Stimulated activated CD4-positive, alpha-beta T cell treated with anti-CD3 and anti-CD28 coated beads, Interleukin-1b, Interleukin-23, amount 100 ng/mL, for 4 hours (primary cell): ENCODE measurements around the gene GLDN.

Experiments used
- DNase-seq, 2 donors: peaks; one replicate each; pipeline ENCODE4 v3.0.0-alpha.2; 2020; ENCODE audit warnings: low read depth in 2 of 2

Gene GLDN

DNA sequence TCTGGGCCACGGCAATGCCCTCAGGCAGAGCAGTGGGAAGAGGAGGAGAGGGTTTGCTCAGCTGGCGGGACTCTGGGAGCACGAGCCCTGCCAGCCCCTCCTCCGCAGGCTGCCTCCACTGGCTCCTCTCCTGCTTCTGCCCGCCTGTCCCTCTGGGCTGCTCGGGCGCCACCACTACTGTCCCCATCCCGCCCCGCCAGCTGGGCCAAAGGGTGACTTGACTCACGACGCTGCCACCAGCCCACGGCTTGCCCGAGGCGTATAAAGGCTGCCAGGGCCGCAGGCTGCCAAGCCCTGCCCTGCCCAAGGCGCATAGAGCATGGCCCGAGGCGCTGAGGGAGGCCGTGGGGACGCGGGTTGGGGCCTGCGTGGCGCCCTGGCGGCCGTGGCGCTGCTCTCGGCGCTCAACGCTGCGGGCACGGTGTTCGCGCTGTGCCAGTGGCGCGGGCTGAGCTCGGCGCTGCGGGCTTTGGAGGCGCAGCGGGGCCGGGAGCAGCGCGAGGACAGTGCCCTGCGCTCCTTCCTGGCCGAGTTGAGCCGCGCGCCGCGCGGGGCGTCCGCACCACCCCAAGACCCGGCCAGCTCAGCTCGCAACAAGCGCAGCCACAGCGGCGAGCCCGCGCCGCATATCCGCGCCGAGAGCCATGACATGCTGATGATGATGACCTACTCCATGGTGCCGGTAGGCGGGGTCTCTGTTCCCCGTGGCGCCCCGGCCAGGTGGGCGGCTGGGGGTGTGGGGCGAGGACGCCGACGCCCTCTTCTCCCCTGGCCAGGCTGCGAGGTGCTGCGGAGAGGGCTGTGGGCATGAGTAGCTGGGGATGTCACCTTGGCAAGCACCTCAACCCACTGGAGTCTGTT, at the start of gene GLDN:
TSS of gene GLDN (plus strand) at position 290 of the 861 bp plus-strand sequence. CDS start at position 320, 30 bp downstream.
- DNase-seq, result no peak

DNA sequence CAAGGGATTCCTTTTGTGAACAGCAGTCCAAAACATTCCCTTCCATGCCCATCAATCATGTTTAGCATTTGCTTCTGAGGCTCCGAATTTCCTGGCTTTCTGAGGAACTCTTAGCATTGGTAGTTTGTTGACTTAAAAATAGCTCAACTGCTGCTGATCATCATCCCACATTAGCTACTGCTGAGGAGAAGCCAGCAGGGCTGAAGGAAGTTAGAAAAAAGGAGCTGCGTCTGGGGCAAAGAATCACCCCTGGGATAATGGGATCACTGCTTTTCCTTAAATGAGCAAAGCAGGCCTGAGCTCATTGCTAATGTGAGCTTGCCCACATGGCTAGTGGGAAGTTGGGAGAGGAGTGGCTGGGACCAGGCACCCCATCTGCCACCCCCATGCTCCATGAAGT, 42.8 kb upstream of the GLDN start:
- no peak for DNase-seq

DNA sequence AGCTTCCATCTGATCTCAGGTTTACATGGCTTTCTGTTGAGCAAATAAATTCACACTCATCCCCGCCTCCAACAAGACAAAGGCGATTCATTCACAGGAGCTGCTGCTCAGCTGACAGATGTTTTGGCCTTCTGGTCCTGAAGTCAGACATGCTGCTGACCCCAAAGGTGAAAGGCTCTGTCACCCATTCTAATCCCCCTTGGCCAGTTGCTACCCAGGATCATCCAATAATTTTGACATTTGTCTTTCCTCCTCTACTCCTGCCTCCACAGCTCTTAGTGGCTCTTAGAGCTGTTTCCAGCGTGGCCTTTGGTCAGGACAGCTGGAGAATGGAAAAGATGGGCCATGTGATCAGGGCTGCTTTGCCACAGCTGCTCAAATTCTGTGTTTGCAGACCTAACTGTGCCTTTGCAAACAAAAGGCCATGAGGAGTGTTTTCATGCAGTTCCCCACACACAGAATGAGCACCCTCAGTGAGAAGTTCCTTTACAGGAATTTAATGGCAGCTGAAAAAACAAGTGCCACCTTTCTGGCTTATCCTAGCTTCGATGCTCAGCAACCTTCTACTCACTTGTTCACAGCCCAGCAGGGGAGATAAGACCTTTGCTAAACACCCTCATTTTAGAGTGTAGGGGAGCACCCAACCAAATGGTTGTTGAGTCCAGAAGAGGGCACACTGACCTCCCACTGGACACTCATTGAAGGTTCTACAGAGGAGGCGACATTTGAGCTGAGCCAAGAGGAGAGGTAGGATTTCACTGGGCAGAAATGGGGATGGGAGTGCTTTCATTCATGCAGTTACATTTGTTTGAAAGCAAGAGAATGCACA, 42.1 kb upstream of the GLDN start:
- no peak for DNase-seq

DNA sequence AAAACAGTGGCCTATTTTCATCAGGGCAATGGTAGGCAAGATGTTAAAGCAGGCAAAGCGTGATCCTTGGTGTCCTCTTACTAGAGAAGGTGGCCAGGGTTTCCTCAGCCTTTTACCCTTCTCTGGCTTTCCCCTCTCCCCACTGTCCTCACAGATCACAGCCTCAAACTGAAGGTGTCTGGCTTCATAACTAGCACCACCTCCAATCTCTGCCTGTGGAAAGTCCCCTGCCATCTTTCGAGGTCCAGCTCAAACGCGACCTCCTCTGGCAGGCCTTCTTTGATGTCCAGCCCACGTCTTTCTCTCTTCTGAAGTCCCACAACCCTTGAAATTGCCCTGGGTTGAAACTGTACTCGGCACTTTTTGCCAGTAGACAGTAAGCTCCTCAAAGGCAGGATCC, 39.0 kb upstream of the GLDN start:
- DNase-seq, result no peak

DNA sequence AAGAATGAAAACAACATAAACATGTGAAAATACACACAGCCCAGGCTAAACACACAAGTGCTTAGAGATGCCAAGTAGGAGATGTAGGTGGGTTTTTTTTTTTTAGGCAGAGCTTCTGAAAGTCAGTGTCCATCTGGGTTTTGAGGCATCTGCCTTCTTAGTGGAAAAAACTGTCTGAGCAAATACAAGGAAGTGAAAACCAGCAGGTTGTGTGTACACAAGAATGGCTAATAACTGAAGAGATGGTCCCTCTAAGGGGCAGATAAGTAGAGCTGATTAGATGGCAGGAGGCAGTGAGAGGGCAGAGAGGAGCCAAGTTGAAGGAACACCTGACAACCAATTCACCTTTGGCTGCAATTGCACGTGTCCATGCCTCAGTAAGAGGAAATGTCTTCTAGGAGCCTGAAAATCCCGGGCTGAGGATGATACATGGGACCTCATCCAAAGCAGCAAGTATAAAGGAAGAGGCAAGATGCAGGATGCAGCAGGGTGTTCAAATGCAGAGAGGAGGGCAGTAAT, 37.9 kb upstream of the GLDN start:
- no peak for DNase-seq

DNA sequence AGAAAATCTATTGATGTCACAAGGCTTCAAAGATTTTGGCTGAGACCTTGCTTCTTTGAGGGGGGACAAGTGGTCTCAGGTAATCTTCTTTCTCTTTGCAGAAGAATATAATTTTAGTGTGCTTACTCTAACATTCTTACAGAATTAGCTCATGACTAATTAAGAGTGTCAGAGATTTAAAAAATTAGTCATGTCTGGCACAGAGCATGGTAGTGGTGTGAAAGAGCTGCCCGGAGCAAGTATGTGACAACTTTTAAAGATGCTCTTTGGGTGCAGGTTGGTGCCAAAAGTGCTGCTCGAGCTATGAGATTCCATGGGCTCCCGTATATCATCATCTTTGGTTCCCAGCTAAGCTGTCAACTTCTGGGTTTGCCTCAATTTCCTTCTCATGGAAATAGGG, 34.1 kb upstream of the GLDN start:
- no peak for DNase-seq

DNA sequence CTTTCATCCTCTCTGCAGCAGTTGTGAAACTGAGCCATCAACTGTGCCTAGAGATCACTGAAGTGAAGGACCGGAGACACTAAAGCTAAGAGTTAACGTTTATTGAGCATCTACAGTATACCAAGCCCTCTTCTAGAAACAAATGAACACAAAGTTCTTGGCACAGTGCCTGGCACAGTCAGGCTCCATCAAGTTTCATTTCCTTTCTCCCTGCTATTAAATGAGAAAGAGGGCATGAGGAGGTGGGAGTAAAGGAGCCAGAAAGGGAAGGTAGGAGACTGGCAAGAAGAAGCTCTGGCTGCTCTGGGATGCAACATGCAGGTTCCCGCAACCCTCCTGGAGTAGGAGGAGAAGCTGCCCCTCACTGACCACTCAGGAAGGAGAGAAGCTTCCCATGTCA, 33.6 kb upstream of the GLDN start:
- no peak for DNase-seq

DNA sequence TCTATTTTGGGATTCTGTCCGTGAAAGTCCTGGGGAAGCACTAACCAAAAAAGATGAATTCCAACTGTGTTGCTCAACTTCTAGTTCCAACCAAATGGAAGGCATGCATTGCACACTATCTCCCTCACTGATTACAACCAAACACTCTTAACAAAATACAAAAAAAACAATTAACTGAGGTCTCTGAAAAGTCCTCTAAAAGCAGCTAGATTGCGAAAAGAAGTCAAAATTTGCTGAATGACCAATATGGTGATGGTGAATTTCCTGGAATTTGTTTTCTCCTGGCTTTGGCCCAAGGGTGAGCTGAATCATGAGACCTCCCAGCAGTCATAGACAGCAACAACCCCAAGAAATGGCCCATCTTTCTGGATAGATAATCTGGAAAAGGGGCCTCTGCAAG, 31.4 kb upstream of the GLDN start:
- no peak for DNase-seq

DNA sequence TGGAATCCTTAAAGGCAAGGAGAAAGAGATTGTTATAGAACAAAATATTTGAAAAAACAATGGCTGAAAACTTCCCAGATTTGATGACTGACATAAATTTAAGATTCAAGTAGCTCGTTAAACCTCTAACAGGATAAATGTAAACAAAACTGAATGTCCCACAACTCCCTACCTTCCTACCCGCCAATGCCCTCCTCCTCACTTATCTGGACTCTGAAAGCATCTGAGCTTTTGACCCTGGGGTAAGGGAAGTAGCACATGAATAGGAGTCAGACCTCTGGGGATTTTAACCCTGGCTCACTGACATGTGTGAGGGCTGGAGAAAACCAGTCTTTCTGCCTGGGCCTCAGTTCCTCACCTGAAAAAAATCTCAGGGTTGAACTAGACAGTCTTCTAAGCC, 29.9 kb upstream of the GLDN start:
- no peak for DNase-seq

DNA sequence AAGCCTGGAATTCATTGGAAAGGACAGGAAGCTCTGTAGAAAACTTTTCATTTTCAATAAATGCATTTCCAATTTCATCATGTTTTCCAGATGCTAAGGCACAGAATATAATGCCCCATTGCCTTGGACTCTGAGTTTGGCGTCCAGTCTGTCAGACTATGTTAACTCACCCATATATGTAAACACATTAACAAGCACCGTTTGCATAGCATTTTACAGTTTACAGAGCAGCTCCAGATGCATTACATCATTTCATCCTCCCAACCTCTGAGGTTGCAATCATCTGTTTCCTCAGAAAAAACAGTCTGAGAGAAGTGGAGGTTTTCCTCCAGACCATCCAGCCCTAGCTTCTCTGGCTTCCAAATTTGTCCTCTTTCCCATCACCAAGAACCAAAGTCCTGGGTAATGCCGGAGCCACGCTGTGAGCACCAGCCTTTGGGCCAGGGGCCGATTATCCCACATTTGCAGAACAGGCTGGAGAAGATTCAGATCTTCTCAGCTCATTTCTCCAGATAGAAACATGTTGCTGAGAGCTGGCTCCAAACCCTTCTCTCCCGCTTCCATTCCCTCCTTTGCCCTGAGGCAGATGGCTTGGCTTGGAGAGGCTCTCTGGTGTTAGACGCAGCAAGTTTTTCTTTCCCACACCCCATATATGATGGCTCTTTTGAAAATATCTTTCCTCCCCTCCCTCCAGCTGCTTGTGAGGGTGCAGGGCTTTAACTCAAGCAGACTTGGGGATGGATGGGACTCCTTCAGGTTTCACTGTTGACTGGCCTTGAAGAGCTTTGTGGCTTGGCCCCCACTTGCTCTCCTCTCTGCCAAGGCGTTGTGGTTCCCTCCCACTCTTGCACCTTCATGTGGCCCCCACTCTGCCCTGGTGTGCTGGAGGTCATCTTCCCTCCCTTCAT, 29.0 kb upstream of the GLDN start:
- DNase-seq, result no peak

DNA sequence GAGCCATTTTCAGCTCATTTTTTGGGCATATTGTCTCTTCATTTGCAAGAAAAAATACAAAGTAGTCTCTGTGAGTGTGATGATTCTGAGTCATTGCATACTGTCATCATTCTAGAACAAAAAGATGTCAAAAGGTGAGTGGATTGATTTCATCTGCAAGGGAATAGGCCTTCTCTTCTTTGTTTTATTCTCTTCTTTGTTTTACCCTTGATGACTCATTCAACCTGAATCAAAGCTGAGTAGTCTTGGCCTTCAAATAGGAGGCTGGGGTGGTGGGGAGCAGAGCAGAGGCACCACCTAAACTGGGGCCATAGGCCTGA, 28.4 kb upstream of the GLDN start:
- DNase-seq, result no peak

DNA sequence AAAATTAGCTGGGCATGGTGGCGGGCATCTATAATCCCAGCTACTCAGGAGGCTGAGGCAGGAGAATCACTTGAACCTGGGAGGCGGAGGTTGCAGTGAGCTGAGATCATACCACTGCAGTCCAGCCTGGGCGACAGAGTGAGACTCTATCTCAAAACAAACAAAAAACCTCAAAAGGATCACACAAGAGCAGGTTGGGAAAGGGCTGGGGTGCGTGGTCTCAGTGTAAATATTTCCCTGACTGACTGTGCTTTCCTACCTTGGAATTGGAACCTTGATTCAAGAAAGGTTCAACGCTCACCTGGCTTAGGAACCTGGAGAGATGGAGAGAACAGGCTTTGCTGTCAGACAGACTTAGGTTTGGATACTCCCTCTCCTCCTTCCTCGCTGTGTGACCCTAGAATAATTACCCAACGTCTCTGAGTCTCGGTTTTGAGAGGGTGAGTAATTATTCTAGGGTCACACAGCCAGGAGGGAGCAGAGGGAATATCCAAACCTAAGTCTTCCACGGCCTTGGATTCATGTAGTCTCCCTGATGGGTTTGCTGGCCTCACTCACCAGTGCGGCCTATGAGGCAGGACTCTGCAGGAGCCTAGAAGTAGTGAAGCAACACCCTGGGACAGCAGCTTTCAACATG, 27.7 kb upstream of the GLDN start:
- no peak for DNase-seq

DNA sequence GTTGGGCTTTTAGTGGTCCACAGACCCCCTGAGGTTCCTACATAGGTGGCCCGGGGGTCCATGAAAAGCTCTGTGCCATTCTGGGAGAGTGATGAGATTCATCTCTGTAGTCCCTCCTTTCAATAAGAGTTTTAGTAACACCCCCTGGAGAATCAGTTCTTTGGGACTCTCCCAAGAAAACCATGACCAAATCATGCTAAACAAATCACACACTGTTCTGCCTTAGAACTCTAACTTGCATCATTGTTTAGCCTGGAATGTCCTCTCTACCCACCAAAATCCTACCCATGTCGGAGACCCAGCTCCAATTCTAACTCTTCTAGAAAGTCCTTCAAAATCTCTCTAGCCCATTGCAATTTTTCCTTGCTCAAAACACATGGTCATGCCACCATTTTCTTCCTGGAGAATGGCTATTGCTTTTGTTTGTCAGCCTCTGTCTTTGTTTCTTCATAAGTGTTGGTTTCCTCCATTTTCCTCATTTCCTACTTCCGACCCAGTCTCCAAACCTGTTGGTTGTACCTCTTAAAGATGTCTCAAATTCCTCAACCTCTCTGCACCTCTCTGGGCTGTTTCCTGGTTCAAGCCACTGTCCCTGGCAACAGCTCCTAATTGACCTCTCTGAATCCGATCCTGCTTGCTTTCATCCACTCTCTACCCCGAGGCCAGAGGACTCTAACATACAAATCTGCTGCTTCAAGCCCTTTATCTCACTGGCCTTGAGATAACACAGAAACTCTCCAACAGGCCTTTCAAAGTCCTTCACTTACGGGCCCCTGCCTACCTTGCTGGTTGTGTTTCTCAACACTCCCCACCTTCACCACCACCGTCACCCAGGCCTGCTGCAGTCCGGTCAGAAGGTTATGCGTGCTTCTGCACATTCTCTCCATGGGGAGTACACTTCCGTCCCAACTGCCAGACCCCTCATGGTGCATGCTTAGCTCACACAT, 26.8 kb upstream of the GLDN start:
- DNase-seq, result no peak

DNA sequence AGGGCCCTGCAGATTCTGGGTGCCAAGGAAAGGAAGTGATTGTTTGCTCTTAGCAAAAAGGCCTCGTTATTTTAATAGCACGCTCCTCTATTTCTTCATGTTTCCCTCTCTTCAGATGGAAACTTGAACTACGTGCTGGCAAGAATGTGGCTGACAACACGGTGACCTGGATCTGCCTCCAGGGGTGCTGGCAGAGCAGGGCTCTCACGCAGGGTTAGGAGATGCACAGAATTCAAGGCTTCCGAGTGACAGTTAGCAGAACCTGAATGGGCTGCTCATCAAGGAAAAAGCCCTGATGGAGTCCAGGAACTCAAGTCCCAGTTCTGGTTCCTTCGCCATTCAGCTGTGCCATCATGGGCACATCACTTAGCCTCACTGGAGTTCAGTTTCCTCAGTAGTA, 25.7 kb upstream of the GLDN start:
- no peak for DNase-seq

DNA sequence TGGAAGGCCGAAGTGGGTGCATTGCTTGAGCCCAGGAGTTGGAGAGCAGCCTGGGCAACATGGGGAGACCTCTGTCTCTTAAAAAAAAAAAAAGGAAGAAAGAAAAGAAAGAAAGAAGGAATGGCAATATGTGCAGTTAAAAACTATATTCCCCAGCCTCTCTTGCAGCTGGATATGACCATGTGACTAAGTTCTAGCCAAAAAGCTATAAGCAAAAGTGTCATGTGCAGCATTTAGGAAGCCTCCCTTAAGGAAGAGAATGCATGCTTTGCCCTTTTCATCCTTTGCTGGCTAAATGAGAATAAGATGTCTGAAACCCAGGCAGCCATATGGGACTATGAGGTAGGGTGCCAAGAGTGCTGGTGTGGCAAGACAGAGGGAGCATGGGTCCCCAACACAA, 24.8 kb upstream of the GLDN start:
- no peak for DNase-seq

DNA sequence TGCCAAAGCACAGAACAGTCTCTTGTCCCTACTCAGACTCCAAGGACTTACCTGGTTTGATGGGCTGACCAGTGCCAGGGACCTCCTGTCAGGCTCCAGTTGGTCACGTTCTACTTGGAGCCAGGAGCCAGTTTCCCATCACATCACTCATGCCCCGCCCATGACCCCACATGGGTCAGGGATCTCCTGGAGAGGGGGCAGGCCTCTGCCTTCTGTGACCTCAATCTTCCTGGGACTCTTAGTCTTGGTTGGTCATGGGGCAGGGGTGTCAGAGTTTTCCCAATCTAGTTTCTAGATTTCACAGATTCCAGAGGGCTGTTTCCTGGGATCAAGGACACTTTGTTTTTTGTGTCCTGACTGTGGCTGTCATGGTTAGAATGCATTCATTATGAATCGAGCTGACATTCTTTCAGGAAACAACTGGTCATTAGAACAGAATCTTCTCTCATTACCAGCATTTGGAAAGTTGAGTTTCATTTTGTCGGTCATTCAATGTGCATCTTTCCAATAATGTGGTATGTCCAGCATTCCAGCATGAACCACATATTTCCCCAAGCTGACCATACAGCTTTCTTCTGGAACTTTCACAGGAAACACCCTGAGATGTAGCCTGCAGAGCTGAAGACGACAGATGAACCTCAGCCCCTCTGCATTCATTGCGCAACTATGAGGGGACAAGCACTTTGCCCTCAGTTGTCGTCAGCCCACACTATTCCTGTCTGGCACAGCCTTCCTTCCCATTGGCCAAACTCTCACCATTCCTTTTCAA, 22.9 kb upstream of the GLDN start:
- no peak for DNase-seq

DNA sequence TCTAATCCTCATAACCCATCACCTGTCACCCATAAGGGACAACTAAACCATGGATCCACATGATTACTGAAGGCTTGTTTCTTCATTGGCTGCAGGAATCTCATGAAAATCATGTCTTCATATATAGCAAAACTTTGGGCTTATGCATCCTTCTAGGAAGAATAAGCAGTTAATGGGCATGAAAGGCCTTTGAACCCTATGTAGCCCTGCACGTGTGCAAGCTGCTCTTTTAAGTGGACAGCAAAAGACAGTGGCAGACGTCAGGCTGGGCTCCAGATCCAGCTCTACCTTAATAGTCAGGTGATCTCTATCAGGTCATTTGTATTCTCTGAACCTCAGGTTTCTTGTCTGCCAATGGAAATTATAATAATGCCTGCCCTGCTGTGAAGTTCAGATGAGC, 21.9 kb upstream of the GLDN start:
- no peak for DNase-seq

DNA sequence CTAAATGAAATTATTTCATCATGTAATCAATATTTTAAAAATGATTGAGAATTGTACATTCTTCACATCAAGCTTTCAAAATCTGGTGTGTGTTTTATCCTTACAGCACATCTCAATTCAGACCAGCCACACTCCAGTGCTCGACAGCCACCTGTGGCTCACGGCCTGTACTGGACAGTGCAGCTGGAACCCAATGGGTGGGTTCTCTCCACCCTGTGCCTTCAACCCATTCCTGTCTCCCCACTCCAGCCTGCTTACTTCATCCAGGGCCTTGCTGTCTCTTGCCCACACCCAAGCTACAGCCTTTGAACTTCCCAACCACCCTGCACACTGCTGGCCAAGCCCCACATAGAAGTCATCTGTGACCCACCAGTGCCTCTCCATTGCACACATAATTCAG, 20.6 kb upstream of the GLDN start:
- DNase-seq, result no peak

DNA sequence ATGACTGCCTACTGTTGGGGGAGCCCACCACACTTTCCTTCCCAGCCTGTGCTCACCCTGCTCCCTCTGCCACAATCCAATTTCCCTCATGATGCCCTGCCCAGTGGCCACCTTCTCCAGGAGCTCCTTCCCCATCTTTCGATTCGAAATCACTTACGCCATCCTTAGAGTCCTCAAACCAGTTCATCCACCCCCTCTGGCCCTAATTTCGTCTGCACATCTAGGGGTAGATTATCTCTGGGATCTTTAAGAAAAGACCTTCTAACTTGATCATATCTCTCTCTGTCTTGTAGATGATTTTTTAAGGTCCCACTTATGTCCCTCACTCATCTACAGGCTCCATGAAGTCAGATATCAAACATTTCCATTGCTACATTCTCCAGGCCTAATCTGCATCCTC, 20.1 kb upstream of the GLDN start:
- no peak for DNase-seq
